ENCODE measurements around the gene CIITA.

DNA sequence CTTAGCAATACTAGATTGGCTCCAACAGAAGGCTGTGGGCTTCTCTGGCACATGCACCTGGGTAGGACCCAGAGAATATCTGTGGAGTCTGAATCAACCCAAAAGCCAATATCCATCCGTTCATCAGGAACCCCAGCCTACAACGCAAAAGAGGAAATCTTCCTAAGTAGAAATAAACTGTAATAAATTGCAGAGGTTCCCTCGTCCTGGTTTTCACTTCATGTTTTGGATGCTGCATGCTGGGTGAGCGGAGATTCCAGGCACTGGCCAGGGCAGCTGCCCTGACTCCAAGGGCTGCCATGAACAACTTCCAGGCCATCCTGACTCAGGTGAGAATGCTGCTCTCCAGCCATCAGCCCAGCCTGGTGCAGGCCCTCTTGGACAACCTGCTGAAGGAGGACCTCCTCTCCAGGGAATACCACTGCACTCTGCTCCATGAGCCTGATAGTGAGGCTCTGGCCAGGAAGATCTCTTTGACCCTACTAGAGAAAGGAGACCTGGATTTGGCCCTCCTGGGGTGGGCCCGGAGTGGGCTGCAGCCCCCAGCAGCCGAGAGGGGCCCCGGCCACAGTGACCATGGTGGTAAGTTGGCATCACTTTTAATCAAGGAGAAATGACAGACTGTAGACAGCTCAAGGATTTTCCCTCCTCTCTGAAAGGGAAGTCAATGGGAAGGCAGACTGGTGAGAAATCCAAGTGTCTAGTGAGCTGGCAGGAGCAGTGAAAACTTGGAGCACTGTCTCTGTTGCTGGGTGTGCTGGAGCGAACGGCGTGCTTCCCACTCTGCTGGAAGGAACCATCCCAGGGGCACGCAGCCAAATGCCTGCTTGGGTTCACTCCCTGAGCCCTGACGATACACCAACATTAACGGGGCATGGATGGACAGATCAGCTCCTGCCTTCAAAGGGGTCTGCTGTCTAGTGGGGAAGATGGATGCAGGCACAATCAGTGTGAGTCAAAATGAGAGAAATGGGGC, 10.7 kb upstream of the CIITA start:
- TF ChIP-seq ZFPM2 (CRISPR knock-in tag; IDR thresholded peaks at IDR 0.05) (no peak), ZFX (CRISPR knock-in tag; IDR thresholded peaks at IDR 0.05) (no peak), HDAC6 (IDR thresholded peaks at IDR 0.05; ENCODE audit: low read depth, low read length) (no peak), MEF2A (IDR thresholded peaks at IDR 0.05; ENCODE audit: control insufficient read depth, low read depth, low read length) (no peak), CHD4 (IDR thresholded peaks at IDR 0.05; ENCODE audit: insufficient read depth, insufficient replicate concordance, low read depth, low read length, poor library complexity, severe bottlenecking) (no peak), RAD51 (IDR thresholded peaks at IDR 0.05; ENCODE audit: borderline replicate concordance, low read depth) (no peak), MAZ (CRISPR knock-in tag; conservative IDR thresholded peaks at IDR 0.05 in 1 of 2, IDR thresholded peaks at IDR 0.05 in 1 of 2) (no peak), POLR2AphosphoS2 (IDR thresholded peaks at IDR 0.05; ENCODE audit: low read length) (no peak), PYGO2 (tag; IDR thresholded peaks at IDR 0.05) (no peak)
- TF ChIP-seq, protein P1, sequence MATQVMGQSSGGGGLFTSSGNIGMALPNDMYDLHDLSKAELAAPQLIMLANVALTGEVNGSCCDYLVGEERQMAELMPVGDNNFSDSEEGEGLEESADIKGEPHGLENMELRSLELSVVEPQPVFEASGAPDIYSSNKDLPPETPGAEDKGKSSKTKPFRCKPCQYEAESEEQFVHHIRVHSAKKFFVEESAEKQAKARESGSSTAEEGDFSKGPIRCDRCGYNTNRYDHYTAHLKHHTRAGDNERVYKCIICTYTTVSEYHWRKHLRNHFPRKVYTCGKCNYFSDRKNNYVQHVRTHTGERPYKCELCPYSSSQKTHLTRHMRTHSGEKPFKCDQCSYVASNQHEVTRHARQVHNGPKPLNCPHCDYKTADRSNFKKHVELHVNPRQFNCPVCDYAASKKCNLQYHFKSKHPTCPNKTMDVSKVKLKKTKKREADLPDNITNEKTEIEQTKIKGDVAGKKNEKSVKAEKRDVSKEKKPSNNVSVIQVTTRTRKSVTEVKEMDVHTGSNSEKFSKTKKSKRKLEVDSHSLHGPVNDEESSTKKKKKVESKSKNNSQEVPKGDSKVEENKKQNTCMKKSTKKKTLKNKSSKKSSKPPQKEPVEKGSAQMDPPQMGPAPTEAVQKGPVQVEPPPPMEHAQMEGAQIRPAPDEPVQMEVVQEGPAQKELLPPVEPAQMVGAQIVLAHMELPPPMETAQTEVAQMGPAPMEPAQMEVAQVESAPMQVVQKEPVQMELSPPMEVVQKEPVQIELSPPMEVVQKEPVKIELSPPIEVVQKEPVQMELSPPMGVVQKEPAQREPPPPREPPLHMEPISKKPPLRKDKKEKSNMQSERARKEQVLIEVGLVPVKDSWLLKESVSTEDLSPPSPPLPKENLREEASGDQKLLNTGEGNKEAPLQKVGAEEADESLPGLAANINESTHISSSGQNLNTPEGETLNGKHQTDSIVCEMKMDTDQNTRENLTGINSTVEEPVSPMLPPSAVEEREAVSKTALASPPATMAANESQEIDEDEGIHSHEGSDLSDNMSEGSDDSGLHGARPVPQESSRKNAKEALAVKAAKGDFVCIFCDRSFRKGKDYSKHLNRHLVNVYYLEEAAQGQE (IDR thresholded peaks at IDR 0.05; ENCODE audit: borderline replicate concordance): no peak
- TF ChIP-seq, protein P1 (CRISPR knock-in tag; IDR thresholded peaks at IDR 0.05; ENCODE audit: low read depth): no peak
- TF ChIP-seq, protein P2, sequence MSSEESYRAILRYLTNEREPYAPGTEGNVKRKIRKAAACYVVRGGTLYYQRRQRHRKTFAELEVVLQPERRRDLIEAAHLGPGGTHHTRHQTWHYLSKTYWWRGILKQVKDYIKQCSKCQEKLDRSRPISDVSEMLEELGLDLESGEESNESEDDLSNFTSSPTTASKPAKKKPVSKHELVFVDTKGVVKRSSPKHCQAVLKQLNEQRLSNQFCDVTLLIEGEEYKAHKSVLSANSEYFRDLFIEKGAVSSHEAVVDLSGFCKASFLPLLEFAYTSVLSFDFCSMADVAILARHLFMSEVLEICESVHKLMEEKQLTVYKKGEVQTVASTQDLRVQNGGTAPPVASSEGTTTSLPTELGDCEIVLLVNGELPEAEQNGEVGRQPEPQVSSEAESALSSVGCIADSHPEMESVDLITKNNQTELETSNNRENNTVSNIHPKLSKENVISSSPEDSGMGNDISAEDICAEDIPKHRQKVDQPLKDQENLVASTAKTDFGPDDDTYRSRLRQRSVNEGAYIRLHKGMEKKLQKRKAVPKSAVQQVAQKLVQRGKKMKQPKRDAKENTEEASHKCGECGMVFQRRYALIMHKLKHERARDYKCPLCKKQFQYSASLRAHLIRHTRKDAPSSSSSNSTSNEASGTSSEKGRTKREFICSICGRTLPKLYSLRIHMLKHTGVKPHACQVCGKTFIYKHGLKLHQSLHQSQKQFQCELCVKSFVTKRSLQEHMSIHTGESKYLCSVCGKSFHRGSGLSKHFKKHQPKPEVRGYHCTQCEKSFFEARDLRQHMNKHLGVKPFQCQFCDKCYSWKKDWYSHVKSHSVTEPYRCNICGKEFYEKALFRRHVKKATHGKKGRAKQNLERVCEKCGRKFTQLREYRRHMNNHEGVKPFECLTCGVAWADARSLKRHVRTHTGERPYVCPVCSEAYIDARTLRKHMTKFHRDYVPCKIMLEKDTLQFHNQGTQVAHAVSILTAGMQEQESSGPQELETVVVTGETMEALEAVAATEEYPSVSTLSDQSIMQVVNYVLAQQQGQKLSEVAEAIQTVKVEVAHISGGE (CRISPR knock-in tag; IDR thresholded peaks at IDR 0.05): no peak
